ENCODE data around the gene ENOX1.

ENOX1 gene

DNA sequence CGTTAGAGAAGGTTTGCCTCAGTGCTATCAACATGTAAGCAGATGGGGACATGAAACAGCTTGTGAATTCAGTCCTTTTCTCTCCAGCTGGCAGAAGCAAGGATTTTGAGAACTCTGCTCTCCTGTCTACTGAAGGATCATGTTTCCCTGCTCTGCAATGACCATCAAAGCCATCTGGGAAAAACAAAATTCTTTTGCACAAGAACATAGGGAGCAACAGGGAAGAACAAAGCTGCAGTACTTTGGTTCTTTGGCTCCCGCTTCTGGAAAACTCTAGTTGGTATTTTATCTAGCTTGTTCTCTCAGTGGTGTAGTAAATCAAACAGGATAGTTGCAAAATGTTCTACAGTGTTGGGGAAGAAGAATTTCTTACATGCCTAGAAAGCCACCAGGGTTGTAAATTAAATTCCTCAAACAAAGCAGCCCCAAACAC, 270.4 kb downstream of the ENOX1 start:
- TF ChIP-seq, protein P1, sequence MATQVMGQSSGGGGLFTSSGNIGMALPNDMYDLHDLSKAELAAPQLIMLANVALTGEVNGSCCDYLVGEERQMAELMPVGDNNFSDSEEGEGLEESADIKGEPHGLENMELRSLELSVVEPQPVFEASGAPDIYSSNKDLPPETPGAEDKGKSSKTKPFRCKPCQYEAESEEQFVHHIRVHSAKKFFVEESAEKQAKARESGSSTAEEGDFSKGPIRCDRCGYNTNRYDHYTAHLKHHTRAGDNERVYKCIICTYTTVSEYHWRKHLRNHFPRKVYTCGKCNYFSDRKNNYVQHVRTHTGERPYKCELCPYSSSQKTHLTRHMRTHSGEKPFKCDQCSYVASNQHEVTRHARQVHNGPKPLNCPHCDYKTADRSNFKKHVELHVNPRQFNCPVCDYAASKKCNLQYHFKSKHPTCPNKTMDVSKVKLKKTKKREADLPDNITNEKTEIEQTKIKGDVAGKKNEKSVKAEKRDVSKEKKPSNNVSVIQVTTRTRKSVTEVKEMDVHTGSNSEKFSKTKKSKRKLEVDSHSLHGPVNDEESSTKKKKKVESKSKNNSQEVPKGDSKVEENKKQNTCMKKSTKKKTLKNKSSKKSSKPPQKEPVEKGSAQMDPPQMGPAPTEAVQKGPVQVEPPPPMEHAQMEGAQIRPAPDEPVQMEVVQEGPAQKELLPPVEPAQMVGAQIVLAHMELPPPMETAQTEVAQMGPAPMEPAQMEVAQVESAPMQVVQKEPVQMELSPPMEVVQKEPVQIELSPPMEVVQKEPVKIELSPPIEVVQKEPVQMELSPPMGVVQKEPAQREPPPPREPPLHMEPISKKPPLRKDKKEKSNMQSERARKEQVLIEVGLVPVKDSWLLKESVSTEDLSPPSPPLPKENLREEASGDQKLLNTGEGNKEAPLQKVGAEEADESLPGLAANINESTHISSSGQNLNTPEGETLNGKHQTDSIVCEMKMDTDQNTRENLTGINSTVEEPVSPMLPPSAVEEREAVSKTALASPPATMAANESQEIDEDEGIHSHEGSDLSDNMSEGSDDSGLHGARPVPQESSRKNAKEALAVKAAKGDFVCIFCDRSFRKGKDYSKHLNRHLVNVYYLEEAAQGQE (IDR thresholded peaks at IDR 0.05; ENCODE audit: insufficient read depth in 1 of 2, low read depth in 2 of 2, low read length in 2 of 2) = no peak
- no peak for TF ChIP-seq TAF1 (IDR thresholded peaks at IDR 0.05; ENCODE audit: borderline replicate concordance, insufficient read depth, low read length)
- TF ChIP-seq SIN3A (IDR thresholded peaks at IDR 0.05; ENCODE audit: borderline replicate concordance, insufficient read depth, low read length) = no peak
- no peak for TF ChIP-seq POLR2AphosphoS5 (IDR thresholded peaks at IDR 0.05; ENCODE audit: low read depth, low read length)
- no peak for TF ChIP-seq FOXP2 (optimal IDR thresholded peaks at IDR 0.05; ENCODE audit: borderline replicate concordance, extremely low read depth, extremely low read length, insufficient read depth)

DNA sequence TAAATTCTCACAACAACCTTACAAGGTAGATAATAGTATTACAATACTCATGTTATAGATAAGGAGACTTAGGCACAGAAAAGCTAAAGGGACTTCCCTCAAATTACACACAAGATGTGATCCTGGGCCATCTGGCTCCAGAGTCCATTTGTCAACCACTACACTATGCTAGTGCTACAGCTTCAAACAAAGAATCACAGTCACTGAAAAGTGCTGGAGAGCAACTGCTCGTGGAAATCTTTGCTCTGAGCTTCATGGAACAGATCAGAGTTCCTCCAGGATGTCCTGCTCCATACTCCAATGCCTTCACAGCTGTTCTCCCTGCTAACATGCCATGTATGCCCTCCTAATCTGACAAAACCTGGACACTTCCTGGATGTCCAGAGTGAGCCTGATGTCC, 271.2 kb downstream of the ENOX1 start:
- no peak for TF ChIP-seq FOXP2 (optimal IDR thresholded peaks at IDR 0.05; ENCODE audit: borderline replicate concordance, extremely low read depth, extremely low read length, insufficient read depth)
- no peak for TF ChIP-seq POLR2AphosphoS5 (IDR thresholded peaks at IDR 0.05; ENCODE audit: low read depth, low read length)
- TF ChIP-seq, protein P1 (IDR thresholded peaks at IDR 0.05; ENCODE audit: insufficient read depth in 1 of 2, low read depth in 2 of 2, low read length in 2 of 2) = no peak
- TF ChIP-seq SIN3A (IDR thresholded peaks at IDR 0.05; ENCODE audit: borderline replicate concordance, insufficient read depth, low read length) = no peak
- TF ChIP-seq TAF1 (IDR thresholded peaks at IDR 0.05; ENCODE audit: borderline replicate concordance, insufficient read depth, low read length) = no peak

DNA sequence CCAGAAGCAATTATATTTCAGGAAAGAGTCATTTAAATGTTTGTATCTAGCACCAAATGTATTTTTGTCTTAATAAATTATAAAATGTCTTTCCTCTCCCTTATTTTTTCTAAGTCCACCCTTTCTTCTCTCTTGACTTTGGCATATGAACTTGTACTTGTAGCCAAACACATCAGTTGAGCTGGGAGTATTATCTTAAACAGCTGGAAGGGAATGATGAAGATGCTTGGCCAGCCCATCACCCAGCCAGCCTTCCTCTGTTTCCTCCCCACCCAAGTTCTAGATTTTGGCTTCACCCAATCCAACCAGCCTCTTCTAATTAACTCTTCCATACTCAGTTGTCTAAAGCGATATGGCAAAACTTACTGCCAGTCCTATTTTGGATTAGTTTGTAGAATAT, 272.5 kb downstream of the ENOX1 start:
- TF ChIP-seq TAF1 (IDR thresholded peaks at IDR 0.05; ENCODE audit: borderline replicate concordance, insufficient read depth, low read length) (no peak), FOXP2 (optimal IDR thresholded peaks at IDR 0.05; ENCODE audit: borderline replicate concordance, extremely low read depth, extremely low read length, insufficient read depth) (no peak), SIN3A (IDR thresholded peaks at IDR 0.05; ENCODE audit: borderline replicate concordance, insufficient read depth, low read length) (no peak), POLR2AphosphoS5 (IDR thresholded peaks at IDR 0.05; ENCODE audit: low read depth, low read length) (no peak)
- TF ChIP-seq, protein P1 (IDR thresholded peaks at IDR 0.05; ENCODE audit: insufficient read depth in 1 of 2, low read depth in 2 of 2, low read length in 2 of 2) = no peak

DNA sequence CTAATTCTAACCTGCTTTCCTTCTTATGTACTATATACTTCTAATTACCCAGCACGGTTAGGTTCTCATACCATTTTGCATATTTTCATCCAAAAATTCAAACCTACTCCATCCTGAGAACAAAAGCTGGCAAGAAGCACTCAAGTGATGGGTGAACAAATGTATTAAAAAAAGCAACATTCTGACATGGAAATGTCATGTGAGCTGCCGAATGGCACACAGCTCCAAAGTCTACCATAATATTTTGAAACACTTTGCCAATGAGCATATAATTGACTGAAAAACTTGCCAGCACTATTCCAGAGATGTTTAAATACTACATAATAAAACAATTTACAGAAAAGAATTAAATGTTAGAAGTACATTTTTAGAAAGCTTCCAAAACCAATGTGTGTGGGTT, 274.6 kb downstream of the ENOX1 start:
- TF ChIP-seq, protein P1 (IDR thresholded peaks at IDR 0.05; ENCODE audit: insufficient read depth in 1 of 2, low read depth in 2 of 2, low read length in 2 of 2) = no peak
- TF ChIP-seq SIN3A (IDR thresholded peaks at IDR 0.05; ENCODE audit: borderline replicate concordance, insufficient read depth, low read length) (no peak), FOXP2 (optimal IDR thresholded peaks at IDR 0.05; ENCODE audit: borderline replicate concordance, extremely low read depth, extremely low read length, insufficient read depth) (no peak), TAF1 (IDR thresholded peaks at IDR 0.05; ENCODE audit: borderline replicate concordance, insufficient read depth, low read length) (no peak), POLR2AphosphoS5 (IDR thresholded peaks at IDR 0.05; ENCODE audit: low read depth, low read length) (no peak)

All from PFSK-1 (cell line).